Adrenal gland (tissue), 5 donors: ENCODE results near the gene HSFX1.

Experiments used
- POLR2A ChIP-seq, 2 donors: fragments of 450-650 bp; IDR thresholded peaks; one replicate each; pipeline ENCODE4 v1.6.1; 2017; ENCODE audit warnings: antibody characterized with exemption in 2 of 2, mild to moderate bottlenecking in 2 of 2, moderate library complexity in 1 of 2
- TF ChIP-seq, protein P1 (sequence below), 6 experiments: fragments of 450-650 bp in 4 of 6; fragments of 200-600 bp in 2 of 6; sonication (generic) in 1 of 6; IDR thresholded peaks; 1 replicate in 5 of 6; 2 replicates in 1 of 6; pipeline versions ENCODE4 v1.5.1 to v1.8.0; 2016 to 2021; ENCODE audit warnings: antibody characterized with exemption in 6 of 6, mild to moderate bottlenecking in 2 of 6, moderate library complexity in 1 of 6
- donor health status: DM: no; HTN: no; CAD: no.

DNA sequence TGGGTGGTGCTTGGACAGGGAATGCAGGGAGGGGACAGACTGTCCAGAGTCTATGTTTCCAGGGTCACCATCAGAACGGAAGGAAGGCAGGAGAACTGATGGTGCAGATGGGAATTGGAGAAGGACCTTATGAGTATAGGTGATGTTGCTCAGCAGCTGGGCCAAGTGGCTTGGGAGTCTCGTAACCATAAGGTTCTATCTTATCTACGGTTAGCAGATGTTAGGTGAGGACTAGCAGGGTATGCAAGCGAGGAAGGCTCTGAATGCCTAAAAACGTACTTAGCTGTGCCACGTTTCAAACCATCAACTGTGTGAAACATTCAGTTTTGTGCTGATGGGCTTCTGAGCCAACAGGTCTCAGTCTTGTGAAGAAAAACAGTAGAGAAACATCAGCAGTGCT, 30.2 kb downstream of the HSFX1 start:
- TF ChIP-seq, protein P1, sequence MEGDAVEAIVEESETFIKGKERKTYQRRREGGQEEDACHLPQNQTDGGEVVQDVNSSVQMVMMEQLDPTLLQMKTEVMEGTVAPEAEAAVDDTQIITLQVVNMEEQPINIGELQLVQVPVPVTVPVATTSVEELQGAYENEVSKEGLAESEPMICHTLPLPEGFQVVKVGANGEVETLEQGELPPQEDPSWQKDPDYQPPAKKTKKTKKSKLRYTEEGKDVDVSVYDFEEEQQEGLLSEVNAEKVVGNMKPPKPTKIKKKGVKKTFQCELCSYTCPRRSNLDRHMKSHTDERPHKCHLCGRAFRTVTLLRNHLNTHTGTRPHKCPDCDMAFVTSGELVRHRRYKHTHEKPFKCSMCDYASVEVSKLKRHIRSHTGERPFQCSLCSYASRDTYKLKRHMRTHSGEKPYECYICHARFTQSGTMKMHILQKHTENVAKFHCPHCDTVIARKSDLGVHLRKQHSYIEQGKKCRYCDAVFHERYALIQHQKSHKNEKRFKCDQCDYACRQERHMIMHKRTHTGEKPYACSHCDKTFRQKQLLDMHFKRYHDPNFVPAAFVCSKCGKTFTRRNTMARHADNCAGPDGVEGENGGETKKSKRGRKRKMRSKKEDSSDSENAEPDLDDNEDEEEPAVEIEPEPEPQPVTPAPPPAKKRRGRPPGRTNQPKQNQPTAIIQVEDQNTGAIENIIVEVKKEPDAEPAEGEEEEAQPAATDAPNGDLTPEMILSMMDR (IDR thresholded peaks at IDR 0.05) = no peak
- no peak for TF ChIP-seq POLR2A (IDR thresholded peaks at IDR 0.05)
